ENCODE results near the gene SLC8B1. TPM values are rescaled to one million over a fixed set of nuclear protein-coding genes. Genes with fewer than 3 reads are reported as not detected.
A peak's percentile ranks its signal among the peaks of the same experiment; 100 is the strongest.

SLC8B1 gene
- total and polyA plus RNA-seq, 9 of the 15 experiments (the other 6 are each of a cell fraction or from before 2014, with no cell fraction given), result 0.86 to 34.1 (median 18.5) TPM

- TF ChIP-seq FIP1L1 (IDR thresholded peaks at IDR 0.05; ENCODE audit: low read depth, low read length, poor library complexity, severe bottlenecking), result peak; percentile 33
- 0 out of 2 replicates have a peak, but pooled peaks have one; percentile 45 for TF ChIP-seq ZNF740 (CRISPR knock-in tag; IDR thresholded peaks at IDR 0.05)
- no peak for TF ChIP-seq ZNF740 (tag; IDR thresholded peaks at IDR 0.05)
- no peak; the same call in 1 of the 2 replicates for TF ChIP-seq KAT7 (CRISPR knock-in tag; IDR thresholded peaks at IDR 0.05; ENCODE audit: borderline replicate concordance)
- TF ChIP-seq HOXB6 (CRISPR knock-in tag; IDR thresholded peaks at IDR 0.05; ENCODE audit: borderline replicate concordance), result no peak
- TF ChIP-seq CXXC5 (CRISPR knock-in tag; IDR thresholded peaks at IDR 0.05), result peak; percentile 82
- TF ChIP-seq CHD4 (IDR thresholded peaks at IDR 0.05; ENCODE audit: insufficient read depth, insufficient replicate concordance, low read depth, low read length, poor library complexity, severe bottlenecking), result no peak
- TF ChIP-seq FOXP1 (CRISPR knock-in tag; IDR thresholded peaks at IDR 0.05), result peak; percentile 61; the same call in 1 of the 2 replicates
- no peak for TF ChIP-seq SRSF3 (IDR thresholded peaks at IDR 0.05; ENCODE audit: insufficient read depth, low read length)
- TF ChIP-seq PTRF (tag; IDR thresholded peaks at IDR 0.05), result no peak
- no peak for TF ChIP-seq HBP1 (CRISPR knock-in tag; IDR thresholded peaks at IDR 0.05)
- no peak for TF ChIP-seq ZNF407 (IDR thresholded peaks at IDR 0.05; ENCODE audit: low read depth)
- no peak for TF ChIP-seq ZNF280B (CRISPR knock-in tag; IDR thresholded peaks at IDR 0.05)
These were observed 23.6 kb upstream of the SLC8B1 start, which contains the start of gene PLBD2 (continued) for GRCh38 chr12:113358381-113359132.

Data from K562 (cell line).